Effector memory CD4-positive, alpha-beta T cell (primary cell): ENCODE data around the gene PDZRN4.

Experiments used
- DNase-seq, 3 donors: peaks; one replicate each; pipeline ENCODE4 v3.0.0-alpha.2; 2020
- H3K27ac ChIP-seq: 2 replicates; pipeline ENCODE4 v1.7.0; 2013; ENCODE audit warnings: mild to moderate bottlenecking, low read length, moderate library complexity; ENCODE audit not compliant: insufficient read depth, poor library complexity, severe bottlenecking
- H3K27me3 ChIP-seq: replicated peaks from 2 replicates; pipeline ENCODE4 v1.7.0; 2013; ENCODE audit warnings: mild to moderate bottlenecking, low read length; ENCODE audit not compliant: insufficient read depth, control insufficient read depth, poor library complexity, severe bottlenecking
- H3K36me3 ChIP-seq: 2 replicates; pipeline ENCODE4 v1.7.0; 2013; ENCODE audit warnings: mild to moderate bottlenecking, low read length, moderate library complexity; ENCODE audit not compliant: control insufficient read depth, insufficient read depth
- H3K4me1 ChIP-seq: 2 replicates; pipeline ENCODE4 v1.7.0; 2013; ENCODE audit warnings: low read length, mild to moderate bottlenecking; ENCODE audit not compliant: control insufficient read depth, insufficient read depth, poor library complexity, severe bottlenecking
- H3K4me3 ChIP-seq: 2 replicates; pipeline ENCODE4 v1.7.0; 2013; ENCODE audit warnings: low read length, low read depth, mild to moderate bottlenecking; ENCODE audit not compliant: insufficient read depth, poor library complexity, severe bottlenecking
- H3K9me3 ChIP-seq: 2 replicates; pipeline ENCODE4 v1.7.0; 2013; ENCODE audit warnings: mild to moderate bottlenecking, low read length, moderate library complexity; ENCODE audit not compliant: control insufficient read depth

PDZRN4 gene

DNA sequence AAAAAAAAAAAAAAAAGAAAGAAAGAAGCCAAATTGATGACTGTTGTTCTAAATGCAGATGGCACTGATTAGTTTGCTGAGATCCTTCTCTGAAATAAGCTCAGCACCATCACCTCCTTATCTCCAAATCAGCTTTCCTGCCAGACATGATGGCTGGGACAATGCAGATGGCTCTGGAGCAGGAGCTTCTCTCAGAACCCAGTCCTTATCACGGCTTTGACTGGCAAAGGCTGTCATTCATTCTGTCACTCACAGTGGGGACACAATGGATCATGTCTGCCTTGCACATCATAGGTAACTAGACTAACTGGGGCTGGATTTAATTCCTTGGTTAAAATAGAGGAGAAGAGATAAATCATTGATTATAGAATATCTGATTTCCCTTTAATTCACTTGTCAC is 146.3 kb downstream of the PDZRN4 start:
- H3K4me1 ChIP-seq, result no peaks in the 10 kb centered on the region
- no peaks in the 10 kb centered on the region for H3K27me3 ChIP-seq
- no peaks in the 10 kb centered on the region for H3K9me3 ChIP-seq
- no peak overlapping the region for H3K27ac ChIP-seq
- no peak for DNase-seq
- H3K4me3 ChIP-seq, result no peak overlapping the region
- no peaks in the 10 kb centered on the region for H3K36me3 ChIP-seq

DNA sequence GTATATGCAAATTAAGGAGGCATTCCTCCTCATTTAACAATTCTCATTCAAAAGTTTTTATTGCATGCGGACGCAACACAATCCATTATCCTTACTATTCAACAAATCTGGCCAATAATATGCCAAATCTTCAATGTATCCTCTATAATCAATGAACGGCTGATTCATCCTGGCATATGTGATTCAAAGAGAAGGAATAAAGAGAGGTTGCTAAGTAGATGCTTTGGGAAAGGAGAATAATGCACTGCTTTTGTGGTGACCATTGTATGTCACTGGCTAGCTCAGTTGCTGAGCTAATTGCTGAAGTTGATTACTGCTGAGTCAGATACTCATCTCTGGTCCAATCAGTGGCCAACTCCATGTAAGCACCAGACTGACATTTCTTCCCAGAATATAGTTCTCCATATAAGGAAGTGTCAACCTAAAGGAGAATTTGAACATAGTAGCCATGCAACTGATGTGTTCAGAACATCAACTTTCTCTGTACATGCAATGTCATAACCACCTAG is 148.0 kb downstream of the PDZRN4 start:
- no peak overlapping the region for H3K27ac ChIP-seq

DNA sequence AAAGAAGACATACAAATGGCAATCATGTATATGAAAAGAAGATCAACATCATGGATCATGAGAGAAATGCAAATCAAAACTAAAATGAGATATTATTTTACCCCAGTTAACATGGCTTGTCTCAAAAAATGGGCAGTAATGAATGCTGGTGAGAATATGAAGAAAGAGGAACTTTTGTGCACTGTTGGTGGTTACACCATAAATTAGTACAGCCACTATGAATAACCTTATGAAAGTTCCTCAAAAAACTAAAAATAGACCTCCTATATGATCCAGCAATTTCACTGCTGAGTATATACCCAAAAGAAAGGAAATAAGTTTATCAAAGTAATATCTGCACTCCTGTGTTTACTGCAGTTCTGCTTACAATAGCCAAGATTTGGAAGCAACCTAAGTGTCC is 151.7 kb downstream of the PDZRN4 start:
- H3K4me3 ChIP-seq, result no peak overlapping the region
- no peak for DNase-seq
- no peak overlapping the region for H3K27ac ChIP-seq
- H3K27me3 ChIP-seq, result no peaks in the 10 kb centered on the region
- no peaks in the 10 kb centered on the region for H3K4me1 ChIP-seq
- H3K36me3 ChIP-seq, result no peaks in the 10 kb centered on the region
- H3K9me3 ChIP-seq, result no peaks in the 10 kb centered on the region

More for the DNA sequence above, 148.0 kb downstream of the PDZRN4 start:
- Histone ChIP-seq H3K36me3 (no peaks in the 10 kb centered on the region), H3K27me3 (no peaks in the 10 kb centered on the region), H3K4me3 (no peak overlapping the region), H3K9me3 (no peaks in the 10 kb centered on the region), H3K4me1 (no peaks in the 10 kb centered on the region)
- no peak for DNase-seq

DNA sequence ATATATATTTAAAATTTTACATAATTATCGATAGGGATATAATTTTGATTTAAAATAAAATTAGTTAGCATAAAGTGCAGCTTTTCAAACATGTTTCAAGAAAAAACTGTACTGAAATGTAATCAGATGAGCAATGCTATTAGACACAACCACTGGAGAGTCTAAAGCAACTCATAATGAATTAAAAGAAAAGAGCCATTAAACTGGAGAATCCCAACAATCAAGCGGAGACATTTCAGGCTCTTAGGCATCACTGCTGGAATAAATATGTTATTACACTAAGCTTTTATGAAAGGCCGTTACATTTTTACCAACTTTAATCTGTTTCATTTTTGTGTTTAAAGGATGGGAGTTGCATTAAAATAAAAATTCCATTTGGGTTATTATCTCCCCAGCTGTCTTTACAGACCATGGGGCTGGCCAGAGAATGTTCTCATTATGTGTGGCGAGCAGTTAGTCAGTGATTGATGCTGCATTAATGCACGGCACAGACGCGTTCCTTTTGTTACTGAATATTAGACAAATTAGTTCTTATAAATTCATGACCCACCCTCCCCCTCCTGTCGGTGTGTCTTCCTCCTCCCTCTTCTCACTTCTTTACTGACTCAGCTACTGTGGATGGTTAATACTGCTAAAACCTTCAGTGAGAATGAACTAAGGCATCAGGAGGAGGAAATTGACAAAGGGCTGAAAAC is 156.8 kb downstream of the PDZRN4 start:
- Histone ChIP-seq H3K9me3 (no peaks in the 10 kb centered on the region), H3K27ac (no peak overlapping the region), H3K4me3 (no peak overlapping the region), H3K36me3 (no peaks in the 10 kb centered on the region), H3K27me3 (no peaks in the 10 kb centered on the region), H3K4me1 (no peaks in the 10 kb centered on the region)
- no peak for DNase-seq

DNA sequence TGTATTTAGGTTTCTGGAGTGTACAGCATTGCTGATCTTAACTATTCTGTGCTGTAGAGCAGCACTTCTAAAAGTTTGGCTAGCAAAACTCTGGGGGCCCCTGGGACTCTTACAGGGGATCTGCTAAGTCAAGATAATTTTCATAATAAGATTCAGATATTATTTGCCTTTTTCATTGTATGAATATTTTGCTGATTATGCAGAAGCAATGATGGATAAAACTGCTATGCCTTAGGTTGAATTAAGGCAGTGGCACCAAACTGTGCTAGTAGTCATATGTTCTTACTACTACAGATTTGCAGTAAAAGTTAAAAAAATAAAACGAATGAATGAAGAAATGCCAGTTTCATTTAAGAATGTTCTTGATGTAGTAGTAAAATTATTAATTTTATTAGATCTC is 160.1 kb downstream of the PDZRN4 start:
- H3K27me3 ChIP-seq, result no peaks in the 10 kb centered on the region
- H3K4me3 ChIP-seq, result no peak overlapping the region
- no peak overlapping the region for H3K27ac ChIP-seq
- DNase-seq, result no peak
- H3K9me3 ChIP-seq, result no peaks in the 10 kb centered on the region
- H3K4me1 ChIP-seq, result no peaks in the 10 kb centered on the region
- no peaks in the 10 kb centered on the region for H3K36me3 ChIP-seq

DNA sequence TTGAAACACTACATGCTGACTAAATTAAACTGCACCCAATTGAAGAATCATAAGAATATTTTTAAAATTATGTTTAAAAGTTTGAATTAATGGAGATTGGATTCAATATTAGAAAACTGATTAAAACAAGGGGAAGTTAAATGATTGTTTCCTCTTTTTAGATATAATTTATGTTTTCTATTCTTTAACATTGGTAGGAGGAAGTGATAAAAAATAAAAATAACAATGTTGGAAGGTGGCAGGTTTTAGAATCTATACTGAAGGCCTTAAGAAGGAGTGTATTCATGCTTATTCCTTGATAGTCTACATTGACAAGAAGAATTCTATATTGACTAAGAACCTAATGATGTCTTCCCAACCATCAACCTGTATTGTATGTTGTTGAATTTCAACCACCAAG is 168.1 kb downstream of the PDZRN4 start:
- Histone ChIP-seq H3K4me3 (no peak overlapping the region), H3K36me3 (no peaks in the 10 kb centered on the region), H3K27ac (no peak overlapping the region), H3K4me1 (no peaks in the 10 kb centered on the region), H3K27me3 (no peaks in the 10 kb centered on the region), H3K9me3 (no peaks in the 10 kb centered on the region)
- DNase-seq, result no peak

DNA sequence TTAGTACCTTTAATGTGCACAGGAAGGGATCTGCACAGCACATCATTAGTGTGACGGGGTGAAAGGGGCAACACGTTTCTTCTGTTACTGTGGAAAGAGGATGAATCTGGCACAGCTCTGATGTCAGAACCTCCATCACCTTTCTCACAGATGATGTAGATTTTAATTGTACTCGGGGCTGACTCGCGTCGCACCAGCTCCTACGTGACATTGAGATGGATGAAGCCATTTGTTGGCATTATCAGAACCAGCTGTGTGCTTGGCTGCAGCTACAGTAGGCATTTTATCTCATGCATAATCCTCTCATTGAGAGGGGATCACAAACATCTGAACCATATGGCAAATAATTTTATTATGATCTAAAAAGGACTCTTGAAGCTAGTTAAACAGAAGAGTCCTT is 173.6 kb downstream of the PDZRN4 start:
- Histone ChIP-seq H3K9me3 (no peaks in the 10 kb centered on the region), H3K4me3 (no peak overlapping the region)

DNA sequence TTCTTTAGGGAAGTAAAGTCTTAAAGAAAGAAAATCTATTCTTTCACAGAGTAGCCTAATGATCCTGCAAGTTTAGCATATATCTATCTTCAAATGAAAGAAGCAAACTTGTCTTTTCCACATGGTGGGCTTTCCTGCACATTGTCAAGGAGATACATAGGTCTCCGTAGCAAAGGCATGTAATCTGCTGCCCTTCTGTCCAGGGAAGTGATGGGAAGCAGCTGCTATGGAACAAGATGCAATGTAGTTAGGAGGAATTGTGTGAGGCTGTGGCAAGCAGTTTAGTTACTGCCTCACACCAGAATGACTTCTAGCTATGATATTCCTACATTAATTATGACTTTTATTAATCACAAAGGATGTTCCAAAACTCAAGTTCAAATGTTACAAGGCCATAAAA is 174.4 kb downstream of the PDZRN4 start:
- Histone ChIP-seq H3K9me3 (no peaks in the 10 kb centered on the region), H3K27ac (no peak overlapping the region), H3K36me3 (no peaks in the 10 kb centered on the region), H3K4me1 (no peaks in the 10 kb centered on the region), H3K4me3 (no peak overlapping the region), H3K27me3 (no peaks in the 10 kb centered on the region)
- DNase-seq, result no peak

More for the DNA sequence above, 173.6 kb downstream of the PDZRN4 start:
- no peaks in the 10 kb centered on the region for H3K4me1 ChIP-seq
- no peak for DNase-seq
- H3K27me3 ChIP-seq, result no peaks in the 10 kb centered on the region
- H3K27ac ChIP-seq, result no peak overlapping the region
- H3K36me3 ChIP-seq, result no peaks in the 10 kb centered on the region

DNA sequence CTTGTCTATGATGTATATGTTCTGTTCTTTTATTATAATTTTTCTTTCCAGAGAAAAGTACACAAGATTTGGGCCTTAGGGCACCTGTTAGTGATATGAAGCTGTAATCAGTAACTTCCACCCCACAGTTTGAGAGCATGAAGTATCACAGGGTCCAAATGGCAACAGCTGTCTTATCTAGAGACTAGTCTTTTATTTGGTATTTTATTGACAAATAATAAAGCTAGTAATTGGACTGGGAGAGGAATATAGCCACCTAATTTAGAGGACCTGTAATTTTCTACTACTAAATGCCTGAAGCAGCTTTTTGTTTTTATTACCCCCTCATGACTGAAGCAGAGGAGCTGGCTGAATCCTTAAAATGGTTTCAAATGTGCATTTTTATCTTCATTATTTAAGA is 174.8 kb downstream of the PDZRN4 start:
- Histone ChIP-seq H3K27ac (no peak overlapping the region), H3K4me3 (no peak overlapping the region), H3K36me3 (no peaks in the 10 kb centered on the region), H3K27me3 (no peaks in the 10 kb centered on the region), H3K9me3 (no peaks in the 10 kb centered on the region), H3K4me1 (no peaks in the 10 kb centered on the region)
- DNase-seq, result no peak

DNA sequence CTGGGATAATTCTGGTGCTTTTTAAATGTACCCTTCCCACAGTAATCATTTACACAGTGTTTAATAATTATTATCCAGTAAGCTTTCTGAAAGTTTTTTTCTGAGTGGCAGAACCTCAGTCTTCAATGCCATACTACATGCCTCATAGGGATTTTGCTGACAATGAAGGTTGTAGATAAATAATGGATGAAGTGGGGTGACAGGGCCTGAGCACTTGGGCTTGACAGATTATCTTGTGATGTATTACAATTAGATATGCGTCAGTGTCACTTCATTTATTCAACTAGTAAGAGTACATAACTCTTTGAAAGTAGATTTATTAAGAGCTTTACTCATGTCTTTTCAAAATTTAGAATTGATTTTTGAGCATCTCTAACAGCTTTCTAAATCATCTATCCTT is 176.1 kb downstream of the PDZRN4 start:
- H3K4me1 ChIP-seq, result no peaks in the 10 kb centered on the region
- no peaks in the 10 kb centered on the region for H3K9me3 ChIP-seq

More for the DNA sequence above, 176.1 kb downstream of the PDZRN4 start:
- no peak for DNase-seq
- Histone ChIP-seq H3K36me3 (no peaks in the 10 kb centered on the region), H3K27ac (no peak overlapping the region), H3K4me3 (no peak overlapping the region), H3K27me3 (no peaks in the 10 kb centered on the region)
